Ovary (tissue), 3 donors: Measurements from ENCODE around the gene STK38L.

Experiments used
- POLR2A ChIP-seq: fragments of 450-650 bp; IDR thresholded peaks from one replicate; pipeline ENCODE4 v1.6.1; 2017; ENCODE audit warnings: antibody characterized with exemption, mild to moderate bottlenecking, moderate library complexity
- TF ChIP-seq, protein P1 (sequence below), 3 donors: fragments of 450-650 bp in 2 of 3; fragments of 200-600 bp in 1 of 3; IDR thresholded peaks; one replicate each; pipeline versions ENCODE4 v1.5.1 to v1.8.0; 2016 to 2022; ENCODE audit warnings: antibody characterized with exemption in 3 of 3, mild to moderate bottlenecking in 1 of 3
- donor health status: DM: no; HTN: no; CAD: no.

DNA sequence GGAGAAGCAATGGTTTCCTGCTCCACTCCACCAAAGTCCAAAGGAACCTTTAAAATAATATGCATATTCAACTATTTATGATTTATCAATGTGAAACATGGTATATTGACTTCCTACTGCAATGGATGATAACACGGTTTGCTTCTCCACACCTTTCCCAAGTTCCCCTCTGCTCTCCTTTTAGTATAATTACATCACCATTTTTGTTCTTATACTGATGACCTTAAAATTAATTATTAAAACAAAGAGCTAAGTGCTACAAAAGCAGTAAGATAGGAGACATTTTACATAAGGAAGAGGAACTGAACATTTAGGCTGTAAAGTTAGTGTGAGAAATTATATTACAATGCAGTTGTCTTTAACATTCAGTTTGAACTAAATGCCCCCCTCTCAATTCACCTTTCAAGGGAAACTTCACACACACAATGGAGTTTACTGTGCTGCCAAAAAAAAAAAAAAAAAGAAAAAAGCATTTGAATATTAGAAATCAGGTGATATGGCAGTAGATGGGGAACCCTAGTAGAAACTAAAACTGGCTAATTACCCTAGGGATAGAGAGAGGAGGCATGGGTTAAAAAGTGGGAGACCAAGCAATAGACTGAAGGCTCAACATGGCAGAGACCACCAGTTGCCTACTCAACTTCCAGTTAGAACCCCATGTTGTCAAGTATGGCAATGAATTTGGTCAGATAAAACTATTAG lies 37.1 kb upstream of the STK38L start:
- TF ChIP-seq, protein P1, sequence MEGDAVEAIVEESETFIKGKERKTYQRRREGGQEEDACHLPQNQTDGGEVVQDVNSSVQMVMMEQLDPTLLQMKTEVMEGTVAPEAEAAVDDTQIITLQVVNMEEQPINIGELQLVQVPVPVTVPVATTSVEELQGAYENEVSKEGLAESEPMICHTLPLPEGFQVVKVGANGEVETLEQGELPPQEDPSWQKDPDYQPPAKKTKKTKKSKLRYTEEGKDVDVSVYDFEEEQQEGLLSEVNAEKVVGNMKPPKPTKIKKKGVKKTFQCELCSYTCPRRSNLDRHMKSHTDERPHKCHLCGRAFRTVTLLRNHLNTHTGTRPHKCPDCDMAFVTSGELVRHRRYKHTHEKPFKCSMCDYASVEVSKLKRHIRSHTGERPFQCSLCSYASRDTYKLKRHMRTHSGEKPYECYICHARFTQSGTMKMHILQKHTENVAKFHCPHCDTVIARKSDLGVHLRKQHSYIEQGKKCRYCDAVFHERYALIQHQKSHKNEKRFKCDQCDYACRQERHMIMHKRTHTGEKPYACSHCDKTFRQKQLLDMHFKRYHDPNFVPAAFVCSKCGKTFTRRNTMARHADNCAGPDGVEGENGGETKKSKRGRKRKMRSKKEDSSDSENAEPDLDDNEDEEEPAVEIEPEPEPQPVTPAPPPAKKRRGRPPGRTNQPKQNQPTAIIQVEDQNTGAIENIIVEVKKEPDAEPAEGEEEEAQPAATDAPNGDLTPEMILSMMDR (IDR thresholded peaks at IDR 0.05), result no peak
- TF ChIP-seq POLR2A, result no peak
